ENCODE data around the gene CD79A.
A peak's percentile ranks its signal among the peaks of the same experiment; 100 is the strongest.

Gene CD79A

DNA sequence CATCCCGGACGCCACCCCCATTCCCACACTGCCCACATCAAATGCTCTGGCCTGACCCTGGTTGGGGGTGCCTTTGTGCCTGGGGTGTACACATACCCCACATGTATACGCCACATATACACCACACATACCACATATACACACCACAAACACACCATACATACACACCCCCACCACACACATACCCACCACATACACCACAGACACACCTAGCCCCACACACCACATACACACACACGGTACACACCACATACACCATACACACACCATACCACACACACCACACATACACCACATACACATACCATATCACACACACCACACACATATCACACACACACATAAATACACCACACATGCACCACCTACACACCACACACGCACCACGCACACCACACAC lies 41.0 kb downstream of the CD79A start:
- FAIRE-seq: no peak
- no peak for TF ChIP-seq TAF1 (IDR thresholded peaks at IDR 0.05; ENCODE audit: borderline replicate concordance, low read depth, low read length)
- TF ChIP-seq POLR2A (IDR thresholded peaks at IDR 0.05; ENCODE audit: low read depth, low read length): no peak
- no peak for TF ChIP-seq POLR2AphosphoS5 (IDR thresholded peaks at IDR 0.05; ENCODE audit: low read depth, low read length)
- no peak for DNase-seq (ENCODE audit: insufficient read length)

DNA sequence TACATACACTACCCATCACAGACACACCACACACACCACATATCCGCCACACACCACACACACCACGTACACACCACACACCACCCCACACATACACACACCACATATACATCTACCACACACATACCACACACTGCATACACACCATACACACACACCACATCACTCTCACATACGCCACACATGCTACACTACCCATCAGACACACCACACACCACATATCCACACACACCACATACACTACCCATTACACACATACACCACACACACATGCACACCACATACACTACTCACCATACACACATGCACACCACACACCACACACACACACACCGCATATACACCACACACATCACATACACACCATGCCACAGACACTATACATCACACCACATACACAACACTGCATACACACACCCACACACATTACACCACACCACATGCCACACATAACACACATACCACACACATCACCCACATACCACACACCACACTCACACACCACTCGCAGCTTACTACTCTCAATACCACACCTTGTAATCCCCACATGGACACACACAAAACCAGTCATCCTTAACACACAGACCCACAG lies 41.7 kb downstream of the CD79A start:
- no peak for DNase-seq (ENCODE audit: insufficient read length)
- no peak for FAIRE-seq
- TF ChIP-seq TAF1 (IDR thresholded peaks at IDR 0.05; ENCODE audit: borderline replicate concordance, low read depth, low read length) (no peak), POLR2A (IDR thresholded peaks at IDR 0.05; ENCODE audit: low read depth, low read length) (no peak), POLR2AphosphoS5 (IDR thresholded peaks at IDR 0.05; ENCODE audit: low read depth, low read length) (no peak)

DNA sequence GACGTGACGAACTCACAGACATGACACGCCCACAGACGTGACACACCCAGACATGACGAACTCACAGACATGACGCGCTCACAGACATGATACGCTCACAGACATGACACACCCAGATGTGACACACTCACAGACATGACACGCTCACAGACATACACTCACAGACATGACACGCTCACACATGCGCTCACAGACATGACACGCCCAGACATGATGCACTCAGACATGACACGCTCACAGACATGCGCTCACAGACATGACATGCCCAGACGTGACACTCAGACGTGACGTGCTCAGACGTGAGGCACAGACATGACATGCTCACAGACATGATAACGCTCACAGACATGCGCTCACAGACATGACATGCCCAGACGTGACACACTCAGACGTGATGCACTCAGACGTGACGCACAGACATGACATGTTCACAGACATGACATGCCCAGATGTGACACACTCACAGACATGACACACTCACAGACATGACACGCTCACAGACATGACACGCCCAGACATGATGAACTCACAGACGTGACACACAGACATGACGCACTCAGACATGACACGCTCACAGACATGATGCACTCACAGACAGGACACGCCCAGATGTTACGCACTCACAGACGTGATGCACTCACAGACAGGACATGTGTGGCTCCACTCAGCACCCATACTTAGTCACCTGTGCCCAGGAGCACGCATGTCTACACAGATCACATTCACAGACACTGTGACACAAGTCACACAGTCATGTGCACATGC lies 43.1 kb downstream of the CD79A start:
- TF ChIP-seq POLR2AphosphoS5 (IDR thresholded peaks at IDR 0.05; ENCODE audit: low read depth, low read length) (no peak; the same call in 1 of the 2 replicates), POLR2A (IDR thresholded peaks at IDR 0.05; ENCODE audit: low read depth, low read length) (no peak), TAF1 (IDR thresholded peaks at IDR 0.05; ENCODE audit: borderline replicate concordance, low read depth, low read length) (no peak)
- no peak for DNase-seq (ENCODE audit: insufficient read length)
- peak; percentile 5 for FAIRE-seq

DNA sequence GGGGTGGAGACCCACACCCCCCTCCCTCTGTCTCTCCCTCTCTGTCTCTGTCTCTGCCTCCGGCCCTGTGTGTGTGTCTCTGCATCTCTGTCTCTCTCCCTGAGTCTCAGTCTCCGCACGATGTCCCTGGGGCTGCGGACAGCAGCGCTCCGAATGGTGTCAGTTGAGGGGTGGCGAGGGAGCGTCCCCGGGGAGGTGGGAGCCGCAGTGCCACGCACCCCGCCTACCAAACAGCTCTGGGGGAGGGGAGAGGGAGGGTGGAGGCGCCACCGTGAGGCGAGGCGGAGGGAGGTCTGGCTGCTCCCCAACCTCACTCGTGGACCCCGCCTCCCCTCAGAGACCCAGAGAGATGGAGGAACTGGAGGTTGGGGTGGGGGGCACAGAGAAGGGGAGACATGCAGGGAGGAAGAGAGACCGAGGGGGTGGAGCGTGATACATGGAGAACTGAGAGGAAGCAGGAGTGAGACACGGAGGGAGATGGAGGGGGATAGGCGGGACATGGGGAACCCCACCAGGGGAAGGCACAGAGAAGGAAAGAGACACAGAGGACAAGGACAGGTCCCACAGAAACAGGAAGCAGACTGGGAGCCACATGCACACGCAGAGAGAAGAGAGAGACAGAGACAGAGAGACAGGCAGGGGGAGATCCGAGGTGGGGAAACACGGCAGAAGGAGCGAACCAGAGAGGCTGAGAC lies 44.0 kb downstream of the CD79A start:
- FAIRE-seq: no peak

DNA sequence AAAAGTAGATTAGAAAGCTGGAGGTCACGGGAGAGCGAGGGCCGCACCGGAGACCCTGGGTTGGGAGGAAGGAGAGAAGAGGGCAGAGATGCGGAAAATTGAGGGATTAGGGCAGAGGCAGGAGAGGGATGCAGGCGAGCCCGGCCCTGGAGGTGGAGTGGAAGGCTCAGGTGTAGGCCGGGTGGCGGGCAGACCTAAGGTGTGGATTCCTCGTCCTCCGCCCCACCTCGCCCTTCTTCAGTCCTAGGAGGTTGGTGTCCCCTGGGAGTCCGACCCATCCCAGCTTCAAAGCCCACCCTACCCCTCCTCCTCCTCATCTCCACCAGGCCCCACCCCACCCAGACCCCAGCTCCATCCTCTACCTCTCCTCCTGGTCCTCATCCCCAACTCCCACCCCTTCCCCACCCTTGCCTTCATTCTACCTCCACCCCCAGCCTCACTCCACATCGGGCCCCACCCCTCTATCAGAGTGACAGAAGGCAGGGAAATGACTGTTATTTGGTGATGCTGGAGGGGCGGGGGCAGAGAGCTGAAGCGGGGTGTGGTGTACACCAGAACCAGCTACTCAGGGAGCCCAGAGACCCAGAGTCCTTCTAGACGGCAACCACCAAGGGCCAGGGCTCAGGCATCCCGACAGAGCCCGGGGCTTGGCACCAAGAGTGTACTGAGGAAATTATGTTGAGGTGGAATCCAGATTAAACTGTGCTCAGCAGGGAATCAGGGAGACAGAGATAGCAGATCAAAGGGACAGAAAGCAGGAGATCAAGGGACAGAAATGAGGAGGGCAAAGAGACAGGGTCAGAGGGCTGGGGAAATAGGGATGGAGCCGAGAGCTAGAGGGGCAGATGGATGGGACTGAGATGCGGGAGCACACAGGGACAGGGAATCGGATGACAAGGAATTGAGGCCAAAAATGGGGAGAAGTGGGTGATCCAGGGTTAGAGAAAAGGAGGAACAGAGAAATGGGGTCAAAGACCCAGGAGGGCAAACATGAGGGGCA lies 44.8 kb downstream of the CD79A start:
- TF ChIP-seq POLR2A (IDR thresholded peaks at IDR 0.05; ENCODE audit: low read depth, low read length) (no peak), POLR2AphosphoS5 (IDR thresholded peaks at IDR 0.05; ENCODE audit: low read depth, low read length) (no peak), TAF1 (IDR thresholded peaks at IDR 0.05; ENCODE audit: borderline replicate concordance, low read depth, low read length) (no peak)
- DNase-seq (ENCODE audit: insufficient read length) (no peak), FAIRE-seq (no peak)

More for the DNA sequence above, 44.0 kb downstream of the CD79A start:
- no peak for DNase-seq (ENCODE audit: insufficient read length)
- no peak for TF ChIP-seq TAF1 (IDR thresholded peaks at IDR 0.05; ENCODE audit: borderline replicate concordance, low read depth, low read length)
- no peak for TF ChIP-seq POLR2A (IDR thresholded peaks at IDR 0.05; ENCODE audit: low read depth, low read length)
- no peak for TF ChIP-seq POLR2AphosphoS5 (IDR thresholded peaks at IDR 0.05; ENCODE audit: low read depth, low read length)

DNA sequence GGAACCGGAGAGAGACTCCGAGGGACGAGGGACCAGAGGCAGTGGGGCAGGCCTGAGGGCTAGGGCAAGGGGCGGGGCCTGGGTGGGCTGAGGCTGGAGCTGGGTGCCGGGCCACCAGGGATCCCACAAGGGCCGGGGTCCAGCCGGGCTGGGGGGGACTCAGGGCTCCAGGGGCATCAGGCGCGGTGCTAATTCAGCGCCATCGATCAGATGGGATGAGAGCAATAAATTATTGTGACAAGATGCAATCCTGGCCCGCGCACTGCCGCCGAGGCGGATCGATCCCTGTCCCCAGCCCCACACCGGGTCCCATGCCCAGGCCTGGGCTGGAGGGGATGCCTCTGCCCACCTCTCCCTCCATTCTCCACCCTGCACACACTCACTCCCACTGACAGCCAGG lies 45.5 kb downstream of the CD79A start:
- FAIRE-seq: no peak
- TF ChIP-seq POLR2A (IDR thresholded peaks at IDR 0.05; ENCODE audit: low read depth, low read length) (no peak), TAF1 (IDR thresholded peaks at IDR 0.05; ENCODE audit: borderline replicate concordance, low read depth, low read length) (no peak), POLR2AphosphoS5 (IDR thresholded peaks at IDR 0.05; ENCODE audit: low read depth, low read length) (no peak)
- DNase-seq (ENCODE audit: insufficient read length): no peak

DNA sequence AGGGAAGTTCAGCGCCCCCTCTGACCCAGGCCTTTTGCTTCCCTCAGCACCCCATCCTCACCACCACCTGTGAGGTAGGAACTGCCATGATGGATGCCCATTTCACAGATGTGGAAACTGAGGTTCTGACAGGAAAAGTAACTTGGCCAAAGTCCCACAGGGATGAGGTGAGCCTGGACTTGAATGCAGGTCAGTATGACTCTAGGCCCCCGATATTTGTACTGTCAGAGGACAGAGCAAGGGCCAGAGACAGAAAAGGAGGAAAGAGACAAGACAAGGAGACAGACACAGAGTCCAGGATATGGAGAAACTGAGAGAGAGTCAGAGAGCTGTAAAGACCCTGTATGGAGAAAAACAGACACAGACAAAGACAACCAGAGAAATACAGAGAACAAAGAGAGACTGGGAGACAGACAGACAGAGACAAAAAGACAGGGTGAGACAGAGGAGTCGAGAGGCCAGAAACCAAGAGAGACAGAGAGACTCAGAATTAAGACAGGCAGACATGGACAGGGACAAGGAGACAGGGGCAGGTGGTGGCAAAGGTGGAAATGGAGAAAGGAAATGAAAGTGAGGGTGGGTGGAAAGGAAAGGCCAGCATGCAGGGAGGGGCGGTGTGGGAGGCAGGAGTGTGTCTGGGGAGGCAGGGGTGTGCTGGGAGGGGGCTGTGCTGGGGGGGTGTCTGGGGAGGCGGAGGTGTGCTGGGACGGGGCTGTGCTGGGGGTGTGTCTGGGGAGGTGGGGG lies 46.1 kb downstream of the CD79A start:
- DNase-seq (ENCODE audit: insufficient read length): no peak
- no peak for FAIRE-seq
- no peak for TF ChIP-seq POLR2A (IDR thresholded peaks at IDR 0.05; ENCODE audit: low read depth, low read length)

DNA sequence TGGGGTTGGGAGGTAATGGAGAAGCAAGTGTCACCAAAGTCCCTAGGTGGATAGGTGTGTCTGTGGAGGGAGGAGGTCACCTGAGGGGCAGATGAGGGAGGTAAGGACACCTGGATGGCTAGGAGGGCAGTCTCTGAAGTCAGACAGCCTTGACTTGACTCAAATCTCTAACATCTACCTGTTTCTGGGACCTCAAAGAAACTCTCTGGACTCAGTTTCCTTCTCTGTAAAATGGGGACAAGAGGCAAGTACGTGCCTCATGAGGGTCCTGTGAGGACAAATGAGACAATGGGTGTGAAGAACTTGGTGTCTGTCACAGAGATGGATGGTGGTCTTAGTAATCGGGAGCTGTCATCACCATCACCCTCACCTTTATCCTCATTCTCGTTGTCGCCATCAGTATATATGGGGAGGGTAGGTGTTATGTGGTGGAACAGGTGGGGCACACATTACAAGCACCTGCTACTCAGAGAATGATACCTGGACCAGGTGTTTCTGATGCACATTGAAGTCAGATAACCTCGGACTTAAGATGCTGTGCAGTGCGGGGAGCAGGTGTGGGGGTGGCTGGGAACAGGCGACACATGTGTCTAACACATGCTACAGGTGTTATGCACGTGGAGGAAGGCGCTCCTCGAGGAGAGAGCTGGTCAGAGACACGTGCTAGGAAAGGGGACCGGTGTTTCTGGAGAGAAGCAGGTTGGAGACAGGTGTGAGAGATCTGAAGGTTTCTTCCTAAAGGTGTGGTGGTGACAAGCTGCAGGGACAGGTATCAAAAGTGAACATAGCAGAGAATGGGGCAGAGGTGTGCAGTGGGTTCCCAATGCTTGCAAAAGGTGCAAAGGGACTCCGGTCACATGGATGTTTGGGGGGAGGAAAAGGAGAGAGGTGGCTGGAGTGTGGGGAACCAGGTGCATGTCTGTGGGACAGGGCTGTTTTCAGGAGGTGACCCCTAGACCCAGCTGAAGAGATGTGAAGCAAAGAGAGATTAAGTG lies 47.4 kb downstream of the CD79A start:
- FAIRE-seq (no peak), DNase-seq (ENCODE audit: insufficient read length) (no peak)
- no peak for TF ChIP-seq TAF1 (IDR thresholded peaks at IDR 0.05; ENCODE audit: borderline replicate concordance, low read depth, low read length)
- no peak for TF ChIP-seq POLR2AphosphoS5 (IDR thresholded peaks at IDR 0.05; ENCODE audit: low read depth, low read length)
- no peak for TF ChIP-seq POLR2A (IDR thresholded peaks at IDR 0.05; ENCODE audit: low read depth, low read length)

DNA sequence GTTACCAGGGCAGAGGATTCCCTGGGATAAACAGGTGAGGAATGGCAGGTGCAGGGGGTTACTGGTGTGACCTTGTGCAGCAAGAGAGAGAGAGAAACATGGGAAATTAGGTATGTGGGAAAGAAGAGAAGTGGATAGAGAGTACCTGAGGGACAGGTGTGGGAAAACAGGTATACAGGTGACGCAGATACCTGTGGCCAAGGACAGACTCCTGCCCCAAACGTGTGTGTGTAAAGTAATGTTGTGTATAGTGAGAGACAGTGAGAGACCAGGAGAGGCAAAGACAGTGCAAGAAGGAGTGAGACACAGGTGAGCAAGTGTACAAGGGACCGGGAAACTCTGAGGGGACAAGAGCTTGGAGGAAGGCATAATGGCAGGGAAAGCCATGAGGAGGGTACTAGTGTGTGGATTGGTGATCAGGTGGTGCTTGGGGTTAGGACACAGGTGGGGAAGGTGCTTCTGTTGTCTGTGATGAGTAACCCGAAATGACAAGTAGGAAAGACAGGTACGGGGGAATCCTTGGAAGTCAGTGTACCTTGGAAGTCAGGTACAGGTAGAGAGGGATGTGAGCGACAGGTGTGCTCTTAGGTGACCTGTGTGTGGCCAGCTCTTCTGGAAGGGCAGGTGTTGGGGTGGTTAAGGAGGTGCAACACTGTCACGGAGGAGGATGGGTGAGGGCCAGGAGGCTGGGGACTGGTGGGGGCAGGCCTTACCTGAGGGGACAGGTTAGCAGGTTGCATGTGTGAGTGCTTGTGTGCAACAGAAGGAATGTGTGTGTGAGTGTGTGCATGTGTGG lies 48.3 kb downstream of the CD79A start:
- FAIRE-seq: no peak
- DNase-seq (ENCODE audit: insufficient read length): no peak
- no peak for TF ChIP-seq POLR2AphosphoS5 (IDR thresholded peaks at IDR 0.05; ENCODE audit: low read depth, low read length)
- TF ChIP-seq TAF1 (IDR thresholded peaks at IDR 0.05; ENCODE audit: borderline replicate concordance, low read depth, low read length): no peak
- TF ChIP-seq POLR2A (IDR thresholded peaks at IDR 0.05; ENCODE audit: low read depth, low read length): no peak

Data from GM12892 (cell line).